Vagina (tissue), 2 donors: Measurements from ENCODE around the gene DAB2IP. TPM values are rescaled to one million over a fixed set of nuclear protein-coding genes. Genes with fewer than 3 reads are reported as not detected.
A peak's percentile ranks its signal among the peaks of the same experiment; 100 is the strongest.

Experiments used
- DNase-seq, 2 donors: peaks; one replicate each; pipeline ENCODE4 v3.0.0-alpha.2; 2017; ENCODE audit errors: extremely low spot score in 2 of 2
- H3K27ac ChIP-seq: fragments of 200-600 bp; sonication (generic); one replicate; pipeline ENCODE4 v1.5.1; 2019
- H3K27me3 ChIP-seq: fragments of 200-600 bp; sonication (generic); one replicate; pipeline ENCODE4 v1.5.1; 2019
- H3K36me3 ChIP-seq, 2 donors: fragments of 200-600 bp; sonication (generic); one replicate each; pipeline ENCODE4 v1.5.1; 2017 to 2019
- H3K4me1 ChIP-seq: fragments of 200-600 bp; sonication (generic); one replicate; pipeline ENCODE4 v1.5.1; 2019
- H3K4me3 ChIP-seq, 2 donors: fragments of 200-600 bp; sonication (generic); 1 replicate in 1 of 2; 2 replicates in 1 of 2; pipeline ENCODE4 v1.5.1; 2016 to 2019
- H3K9me3 ChIP-seq: fragments of 200-600 bp; sonication (generic); one replicate; pipeline ENCODE4 v1.5.1; 2019
- CTCF ChIP-seq, 3 experiments: fragments of 450-650 bp in 2 of 3; fragments of 200-600 bp in 1 of 3; sonication (generic) in 1 of 3; IDR thresholded peaks; one replicate each; pipeline ENCODE4 v1.5.1; 2017 to 2019; ENCODE audit warnings: antibody characterized with exemption in 3 of 3, mild to moderate bottlenecking in 2 of 3, moderate library complexity in 2 of 3
- POLR2A ChIP-seq, 2 donors: fragments of 450-650 bp; IDR thresholded peaks; one replicate each; pipeline ENCODE4 v1.6.1; 2017; ENCODE audit warnings: antibody characterized with exemption in 2 of 2, mild to moderate bottlenecking in 2 of 2, moderate library complexity in 2 of 2
- POLR2AphosphoS5 ChIP-seq, 2 donors: sonication (generic); formaldehyde crosslinking; IDR thresholded peaks; one replicate each; pipeline ENCODE4 v1.9.0; 2017; ENCODE audit warnings: antibody characterized with exemption in 2 of 2, mild to moderate bottlenecking in 2 of 2, low read depth in 1 of 2; ENCODE audit not compliant: insufficient read depth in 1 of 2
- intact Hi-C: fragments of 100-400 bp; cut with DNase I; formaldehyde crosslinking; loops from one replicate; pipeline ENCODE4 v1.15.1; 2023
- total RNA-seq: library from RNA; depleted of rRNA; stranded (reverse); fragments of >200 nt; gene quantifications from one replicate; pipeline ENCODE4 v1.2.3, GENCODE V29; 2016

Gene DAB2IP
- total RNA-seq, 1 donor from 2014 or later = 38.8 TPM

- no peak overlapping the region for H3K4me3 ChIP-seq
- no peaks in the 10 kb centered on the region for H3K9me3 ChIP-seq
- intact Hi-C loops = no loop called here
- peaks cover 61% of the 10 kb centered on the region for H3K4me1 ChIP-seq
- DNase-seq = no peak
- no peaks in the 10 kb centered on the region for H3K27me3 ChIP-seq
- peak overlapping the region; percentile 2 for H3K27ac ChIP-seq
- no peak for TF ChIP-seq CTCF (IDR thresholded peaks at IDR 0.05)
- TF ChIP-seq POLR2AphosphoS5 (IDR thresholded peaks at IDR 0.05; ENCODE audit: insufficient read depth in 1 of 2, low read depth in 1 of 2) = peak in 1 of 2 donors; percentile 39
- no peak for TF ChIP-seq POLR2A (IDR thresholded peaks at IDR 0.05)
- no peaks in the 10 kb centered on the region for H3K36me3 ChIP-seq
These were observed 43.8 kb upstream of the DAB2IP start for GRCh38 chr9:121607434-121608167.

GRCh38 chr9:121608168-121608853, 43.1 kb upstream of the DAB2IP start:
- Histone ChIP-seq H3K27me3 (no peaks in the 10 kb centered on the region), H3K9me3 (no peaks in the 10 kb centered on the region), H3K4me1 (peaks cover 68% of the 10 kb centered on the region), H3K4me3 (no peak overlapping the region), H3K36me3 (no peaks in the 10 kb centered on the region), H3K27ac (peak overlapping the region; percentile 2)
- intact Hi-C loops = no loop called here
- TF ChIP-seq CTCF (IDR thresholded peaks at IDR 0.05) = no peak
- peak in 1 of 2 donors; percentile 4 for TF ChIP-seq POLR2AphosphoS5 (IDR thresholded peaks at IDR 0.05; ENCODE audit: insufficient read depth in 1 of 2, low read depth in 1 of 2)
- no peak for TF ChIP-seq POLR2A (IDR thresholded peaks at IDR 0.05)
- DNase-seq = no peak

- Histone ChIP-seq H3K36me3 (no peaks in the 10 kb centered on the region), H3K27me3 (no peaks in the 10 kb centered on the region), H3K27ac (no peak overlapping the region), H3K9me3 (no peaks in the 10 kb centered on the region), H3K4me1 (peaks cover 60% of the 10 kb centered on the region), H3K4me3 (no peak overlapping the region)
- intact Hi-C loops = no loop called here
- no peak for DNase-seq
- TF ChIP-seq CTCF (IDR thresholded peaks at IDR 0.05) (no peak), POLR2AphosphoS5 (IDR thresholded peaks at IDR 0.05; ENCODE audit: insufficient read depth in 1 of 2, low read depth in 1 of 2) (peak; percentile 37 to 40), POLR2A (IDR thresholded peaks at IDR 0.05) (no peak)
These were observed 41.4 kb upstream of the DAB2IP start for GRCh38 chr9:121609822-121610637.

GRCh38 chr9:121610638-121610953, 40.8 kb upstream of the DAB2IP start:
- H3K4me3 ChIP-seq = no peak overlapping the region
- no peak overlapping the region for H3K27ac ChIP-seq
- intact Hi-C loops = no loop called here
- TF ChIP-seq CTCF (IDR thresholded peaks at IDR 0.05) = no peak
- no peak for TF ChIP-seq POLR2A (IDR thresholded peaks at IDR 0.05)
- TF ChIP-seq POLR2AphosphoS5 (IDR thresholded peaks at IDR 0.05; ENCODE audit: insufficient read depth in 1 of 2, low read depth in 1 of 2) = no peak
- DNase-seq = no peak
- H3K36me3 ChIP-seq = no peaks in the 10 kb centered on the region
- no peaks in the 10 kb centered on the region for H3K9me3 ChIP-seq
- peaks cover 60% of the 10 kb centered on the region for H3K4me1 ChIP-seq
- no peaks in the 10 kb centered on the region for H3K27me3 ChIP-seq
